NCI-H446 (cell line): ENCODE results near the gene ASB16.
"Not testable (repeated sequence)": the region's sequence is repeated elsewhere in the genome, so short reads cannot be mapped to it uniquely, and the experiment has no call there.

Experiments
- DNase-seq, 2 experiments: peaks; one replicate each; lab custom pipeline; 2025; lab: John Stamatoyannopoulos, UW

Gene ASB16

DNA sequence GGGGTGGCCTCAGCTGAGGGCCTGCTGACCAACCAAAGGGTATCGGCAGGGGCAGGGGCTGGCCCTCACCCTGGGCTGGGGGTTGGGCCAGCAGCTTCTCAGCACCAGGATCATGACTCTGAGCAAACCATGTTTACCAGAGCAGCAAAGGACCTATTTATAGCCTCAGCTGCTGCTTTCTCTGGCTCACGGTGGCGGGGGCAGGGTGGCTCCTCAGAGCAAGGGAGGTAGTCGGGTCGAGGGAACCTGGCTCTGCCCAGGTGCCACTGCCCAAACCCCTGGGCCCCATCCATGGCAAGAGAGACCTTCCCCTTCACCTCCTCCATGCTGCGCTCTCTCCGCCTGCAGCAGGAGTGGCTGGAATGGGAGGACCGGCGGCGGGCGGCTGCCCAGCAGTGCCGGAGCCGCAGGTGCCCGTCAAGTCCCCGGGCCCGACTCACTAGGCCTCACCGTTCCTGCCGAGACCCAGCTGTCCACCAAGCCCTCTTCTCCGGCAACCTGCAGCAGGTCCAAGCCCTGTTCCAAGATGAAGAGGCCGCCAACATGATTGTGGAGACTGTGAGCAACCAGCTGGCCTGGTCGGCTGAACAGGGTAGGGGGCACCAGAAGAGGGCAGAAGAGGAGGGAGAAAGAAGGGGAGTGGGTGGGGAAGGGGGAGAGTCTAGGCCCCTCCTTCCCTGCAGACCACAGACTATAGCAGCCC, at the start of gene ASB16:
TSS of gene ASB16 (plus strand) at position 206 of the 703 bp plus-strand sequence. CDS start at position 292, 86 bp downstream.
- no peak for DNase-seq

DNA sequence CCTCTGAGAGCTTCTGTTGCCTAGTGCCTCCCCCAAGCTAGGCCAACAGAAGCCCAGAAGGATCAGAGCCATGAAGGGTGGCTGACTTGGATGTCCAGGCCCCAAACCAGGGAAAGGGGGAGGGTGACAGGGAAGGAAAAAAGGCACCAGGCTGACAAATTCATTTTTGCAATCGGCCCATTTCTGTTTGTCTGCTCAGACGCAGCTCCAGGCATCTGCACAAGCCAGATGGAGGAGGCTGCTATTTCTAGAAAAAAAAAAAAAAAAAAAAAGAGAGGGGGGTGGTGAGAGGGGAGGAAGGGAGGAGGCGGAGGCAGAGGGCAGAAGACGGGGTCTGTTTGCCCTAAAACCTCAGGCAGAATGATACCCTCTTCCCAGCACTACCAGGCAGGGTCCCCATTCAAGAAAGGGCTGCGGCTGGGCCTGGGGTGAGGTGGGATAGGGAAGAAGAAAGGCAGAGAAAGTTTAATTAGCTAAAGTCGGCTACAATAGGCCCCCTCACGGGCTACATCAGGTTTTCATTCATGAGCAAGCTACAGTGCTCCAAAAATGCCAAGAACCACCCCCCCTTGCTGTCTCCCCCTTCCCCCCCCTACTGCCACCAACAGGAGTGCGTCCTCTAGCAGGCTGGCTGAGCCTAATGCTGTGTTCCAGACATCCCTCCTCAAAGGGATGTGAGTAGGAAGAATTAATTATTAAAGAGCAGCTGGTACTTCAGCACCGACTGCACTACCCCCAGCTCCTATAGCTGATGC, 49.5 kb upstream of the ASB16 start:
- peak in 1 of 2 experiments; percentile 26 for DNase-seq

DNA sequence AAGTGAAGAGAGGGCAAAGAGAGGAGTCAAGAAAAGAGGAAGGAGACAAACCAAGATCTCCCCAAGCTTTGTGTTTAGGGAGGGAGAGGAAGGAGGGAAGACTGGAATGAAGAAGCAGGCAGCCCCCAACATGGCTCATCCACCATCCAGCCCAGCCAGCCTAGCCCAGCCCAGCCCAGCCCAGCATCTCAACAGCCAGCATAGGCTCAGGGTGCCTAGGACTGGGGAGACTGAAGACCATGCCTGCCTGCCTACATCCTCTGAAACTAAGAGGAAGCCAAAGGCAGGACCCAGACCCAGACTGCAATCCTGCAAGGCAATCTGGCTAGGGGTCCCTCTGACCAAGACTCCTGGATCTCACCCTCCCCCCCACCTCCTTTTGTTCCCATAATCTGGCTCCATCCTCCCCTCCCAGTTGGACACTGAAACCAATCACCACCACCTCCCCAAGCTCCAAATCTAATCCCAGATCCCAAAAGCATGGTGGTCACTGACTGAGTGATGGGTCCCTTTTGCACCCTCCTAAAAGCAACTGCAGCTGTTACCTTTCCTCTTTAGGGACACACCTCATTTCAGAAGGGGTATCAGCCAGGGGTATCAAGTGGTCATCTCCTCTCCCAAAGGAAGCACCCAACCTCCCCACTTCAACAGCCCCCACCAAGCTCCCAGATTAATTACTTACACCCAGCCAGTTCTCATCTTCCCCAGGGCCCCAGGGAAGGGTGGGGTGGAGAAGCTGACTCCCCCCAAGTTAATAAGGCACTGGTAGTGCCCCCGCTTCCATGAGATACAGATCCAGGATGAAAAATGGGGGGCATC, 48.3 kb upstream of the ASB16 start:
- no peak for DNase-seq

DNA sequence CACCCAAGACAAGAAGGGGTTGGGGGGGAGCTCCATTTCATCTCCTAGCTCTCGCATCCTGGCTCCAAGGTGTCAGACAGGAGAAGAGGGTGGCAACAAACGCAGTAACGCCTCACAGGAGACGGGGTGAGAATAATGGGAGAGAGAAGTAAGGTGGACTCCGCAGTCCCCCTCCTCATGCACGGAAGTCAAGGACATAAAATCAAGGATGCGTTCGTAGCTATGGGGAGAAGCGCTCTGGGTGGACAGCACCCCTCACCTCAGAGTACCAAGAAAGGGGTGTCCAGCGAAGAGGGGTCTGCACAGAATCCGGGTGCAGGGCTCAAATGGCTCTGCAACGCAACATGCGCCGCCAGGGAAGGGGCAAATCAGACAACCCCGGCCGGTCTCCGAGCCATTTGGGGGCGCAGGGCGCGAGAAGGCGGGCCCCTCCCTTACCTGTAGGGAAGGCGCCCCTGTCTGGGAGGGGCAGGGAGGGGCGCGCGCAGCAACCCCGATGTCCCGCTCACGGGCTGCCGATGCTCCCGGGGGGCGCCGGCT, 47.6 kb upstream of the ASB16 start:
- DNase-seq, result no peak

GRCh38 chr17:44123356-44124117, 47.0 kb upstream of the ASB16 start, which contains the start of gene HDAC5:
Gene HDAC5 (minus strand): TSS chr17:44123641. CDS start chr17:44117515, 6,126 bp downstream.
- DNase-seq, result peak; percentile 89 to 95

DNA sequence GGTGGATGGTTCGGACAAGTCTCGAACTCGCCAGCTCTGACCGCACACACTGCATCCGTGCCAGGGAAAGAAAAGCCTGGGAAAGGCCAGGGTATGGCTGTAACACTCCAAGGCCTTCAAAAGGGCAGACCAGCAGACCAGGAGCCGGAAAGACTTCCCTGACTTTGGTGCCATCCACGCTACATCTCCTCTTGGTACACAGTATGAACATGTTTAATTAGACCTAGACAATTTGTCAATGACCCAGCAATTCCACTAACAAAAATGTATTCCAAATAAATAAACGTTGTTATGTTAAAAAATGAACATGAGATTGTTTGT, 46.4 kb upstream of the ASB16 start:
- no peak for DNase-seq

DNA sequence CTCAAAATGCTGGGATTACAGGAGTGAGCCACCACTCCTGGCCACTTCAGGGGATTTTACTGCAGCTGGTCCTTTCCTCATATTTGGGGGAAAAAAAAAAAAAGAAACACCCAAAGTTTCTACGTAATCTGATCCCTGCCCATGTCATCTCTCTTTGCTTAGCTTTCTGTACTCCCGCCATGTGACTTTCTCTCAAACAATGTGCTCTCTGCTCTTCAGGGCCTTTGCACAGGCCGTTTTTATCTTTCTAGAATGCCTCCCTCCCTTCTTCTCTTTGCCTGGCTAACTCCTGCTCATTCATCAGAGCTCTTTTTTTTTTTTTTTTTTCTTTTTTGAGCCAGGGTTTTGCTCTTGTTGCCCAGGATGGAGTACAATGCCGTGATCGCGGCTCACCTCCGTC, 42.1 kb upstream of the ASB16 start:
- DNase-seq, result no peak

GRCh38 chr17:44130693-44131349, 39.7 kb upstream of the ASB16 start:
- DNase-seq, result no peak

DNA sequence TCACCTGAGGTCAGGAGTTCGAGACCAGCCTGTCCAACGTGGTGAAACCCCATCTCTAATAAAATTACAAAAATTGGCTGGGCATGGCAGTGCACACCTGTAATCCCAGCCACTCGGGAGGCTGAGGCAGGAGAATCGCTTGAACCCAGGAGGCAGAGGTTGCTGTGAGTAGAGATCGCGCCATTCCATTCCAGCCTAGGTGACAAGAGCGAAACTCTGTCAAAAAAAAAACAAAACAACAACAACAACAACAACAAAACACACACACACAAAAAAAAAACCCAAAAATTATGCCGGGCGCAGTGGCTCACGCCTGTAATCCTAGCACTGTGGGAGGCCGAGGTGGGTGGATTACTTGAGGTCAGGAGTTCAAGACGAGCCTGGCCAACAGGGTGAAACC, 39.1 kb upstream of the ASB16 start:
- not testable (repeated sequence) for DNase-seq

GRCh38 chr17:44132275-44132821, 38.2 kb upstream of the ASB16 start:
- DNase-seq, result no peak

DNA sequence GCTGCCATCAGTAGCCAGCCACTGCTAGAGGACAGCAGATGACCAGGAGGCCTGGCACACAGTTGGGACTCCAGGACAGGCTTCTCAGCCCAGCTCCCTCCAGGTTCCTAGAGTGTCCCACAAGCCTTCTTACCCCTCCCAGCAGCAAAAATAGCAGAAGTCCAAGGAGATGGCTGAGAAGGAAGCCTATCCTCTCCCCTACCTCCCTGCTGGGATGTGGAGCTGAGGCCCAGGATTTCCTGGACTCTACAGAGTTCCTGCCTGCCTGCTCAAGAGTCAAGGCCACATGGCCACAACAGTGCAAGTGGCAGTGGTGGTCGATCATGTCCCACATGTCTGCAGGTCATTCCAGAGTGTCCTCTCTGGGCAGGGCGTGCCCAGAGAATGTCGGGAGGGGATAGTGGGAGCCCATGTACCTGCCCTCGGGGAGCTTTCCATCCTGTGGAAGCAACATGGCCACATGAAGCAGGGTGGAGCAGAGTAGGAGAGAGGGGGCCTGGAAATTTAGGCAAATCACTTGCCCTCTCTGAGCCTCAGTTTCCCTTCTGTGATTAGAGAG, 36.5 kb upstream of the ASB16 start:
- DNase-seq, result no peak

DNA sequence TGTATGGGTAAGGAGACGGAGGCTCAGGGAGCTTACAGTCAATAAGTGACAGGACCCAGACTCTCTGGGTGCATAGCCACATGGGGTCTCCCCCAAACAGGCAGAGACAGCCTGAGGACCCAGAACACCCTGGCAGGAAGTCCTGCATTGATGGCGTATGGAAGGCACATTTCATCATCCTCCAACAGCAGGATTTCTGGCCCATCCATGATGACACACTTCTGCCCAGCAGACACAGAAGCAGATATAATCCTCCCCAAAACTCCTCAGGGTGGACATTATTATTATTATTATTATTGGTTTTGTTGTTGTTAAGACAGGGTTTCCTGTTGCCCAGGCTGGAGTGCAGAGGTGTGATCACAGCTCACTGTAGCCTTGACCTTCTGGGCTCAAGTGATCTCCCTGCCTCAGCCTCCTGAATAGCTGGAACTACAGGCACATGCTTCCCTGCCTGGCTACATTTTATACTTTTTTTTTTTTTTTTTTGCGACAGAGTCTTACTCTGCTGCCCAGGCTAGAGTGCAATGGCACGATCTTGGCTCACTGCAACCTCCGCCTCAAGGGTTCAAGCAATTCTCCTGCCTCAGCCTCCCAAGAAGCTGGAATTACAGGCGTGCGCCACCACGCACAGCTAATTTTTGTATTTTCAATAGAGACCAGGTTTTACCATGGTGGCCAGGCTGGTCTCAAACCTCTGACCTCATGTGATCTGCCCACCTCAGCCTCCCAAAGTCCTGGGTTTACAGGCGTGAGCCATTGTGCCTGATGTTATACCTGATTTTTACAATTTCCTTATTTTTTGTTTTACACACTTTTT, 35.5 kb upstream of the ASB16 start:
- DNase-seq, result no peak

- peak; percentile 70 to 86 for DNase-seq
Measured at GRCh38 chr17:44137891-44138709, 32.4 kb upstream of the ASB16 start.

DNA sequence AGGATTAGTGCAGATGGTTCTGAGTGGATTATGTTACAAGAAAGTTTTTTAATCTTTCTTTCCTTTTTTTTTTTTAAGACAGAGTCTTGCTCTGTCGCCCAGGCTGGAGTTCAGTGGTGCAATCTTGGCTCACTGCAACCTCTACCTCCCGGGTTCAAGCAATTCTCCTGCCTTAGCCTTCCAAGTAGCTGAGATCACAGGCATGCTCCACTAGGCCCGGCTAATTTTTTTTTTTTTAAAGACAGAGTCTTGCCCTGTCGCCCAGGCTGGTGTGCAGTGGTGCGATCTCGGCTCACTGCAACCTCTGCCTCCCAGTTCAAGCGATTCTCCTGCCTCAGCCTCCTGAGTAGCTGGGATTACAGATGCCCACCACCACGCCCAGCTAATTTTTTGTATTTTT, 26.6 kb upstream of the ASB16 start:
- not testable (repeated sequence) for DNase-seq

DNA sequence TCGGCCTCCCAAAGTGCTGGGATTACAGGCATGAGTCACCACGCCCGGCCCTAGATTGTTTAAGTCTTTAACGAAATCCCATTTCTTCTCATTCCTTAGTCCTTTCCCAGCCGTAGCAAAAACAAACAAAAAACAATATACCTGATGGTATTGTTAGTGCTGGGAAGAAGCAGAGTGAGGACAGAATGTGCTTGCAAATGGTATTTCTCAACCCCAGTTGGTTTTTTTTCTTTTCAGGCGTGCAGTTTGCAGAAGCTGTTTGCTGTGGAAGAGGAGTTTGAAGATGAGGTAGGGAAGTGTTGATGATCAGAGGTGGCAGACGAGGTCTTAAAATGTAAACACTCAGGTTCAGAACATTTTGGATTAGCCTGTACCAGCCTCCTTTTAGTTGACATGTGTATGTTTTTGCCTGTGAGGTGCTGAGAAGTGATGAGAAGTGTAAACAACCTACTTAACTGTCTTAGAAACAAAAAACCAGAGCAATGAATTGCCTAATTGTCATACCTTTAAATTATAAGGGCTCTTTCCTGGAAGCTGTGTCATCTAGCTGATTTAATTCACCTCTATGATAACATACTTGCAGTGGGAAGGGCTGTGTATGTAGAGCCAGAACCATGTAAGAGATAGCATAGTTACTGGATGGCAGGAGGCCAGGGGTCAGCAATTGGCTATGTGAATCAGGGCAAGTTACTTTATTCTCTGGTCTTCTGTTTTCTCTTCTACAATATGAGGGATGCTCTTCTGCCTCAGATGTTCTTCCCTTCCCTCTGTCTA, 25.4 kb upstream of the ASB16 start:
- DNase-seq, result no peak

GRCh38 chr17:44146375-44147346, 23.8 kb upstream of the ASB16 start:
- DNase-seq, result no peak

GRCh38 chr17:44147812-44148211, 22.7 kb upstream of the ASB16 start:
- no peak for DNase-seq
